HepG2 (cell line): ENCODE results near the gene SLC39A1. TPM values are rescaled to one million over a fixed set of nuclear protein-coding genes. Genes with fewer than 3 reads are reported as not detected.

Experiments used
- ARHGAP35 ChIP-seq: sonication (generic); formaldehyde crosslinking; IDR thresholded peaks from 2 replicates; pipeline ENCODE4 v1.9.0; 2022; ENCODE audit warnings: mild to moderate bottlenecking, inconsistent platforms, moderate library complexity, missing genetic modification reagents, borderline replicate concordance
- CBX5 ChIP-seq: sonication (generic); formaldehyde crosslinking; IDR thresholded peaks from 2 replicates; pipeline ENCODE4 v1.4.0; 2020; ENCODE audit warnings: missing genetic modification reagents, borderline replicate concordance
- FOXO1 ChIP-seq: sonication (generic); formaldehyde crosslinking; IDR thresholded peaks from 2 replicates; pipeline ENCODE4 v1.4.0; 2020; ENCODE audit warnings: missing genetic modification reagents
- KLF15 ChIP-seq: sonication (generic); formaldehyde crosslinking; IDR thresholded peaks from 2 replicates; pipeline ENCODE4 v1.8.1; 2023; ENCODE audit warnings: borderline replicate concordance, mild to moderate bottlenecking, inconsistent platforms, missing genetic modification reagents, mixed read lengths
- MAFG ChIP-seq: sonication (generic); formaldehyde crosslinking; IDR thresholded peaks from 2 replicates; pipeline ENCODE4 v1.5.1; 2020; ENCODE audit warnings: mild to moderate bottlenecking, missing genetic modification reagents
- MLXIP ChIP-seq: sonication (generic); formaldehyde crosslinking; IDR thresholded peaks from 2 replicates; pipeline ENCODE4 v1.9.0; 2021; ENCODE audit warnings: missing genetic modification reagents, borderline replicate concordance
- NCOA2 ChIP-seq: sonication (generic); formaldehyde crosslinking; IDR thresholded peaks from 2 replicates; pipeline ENCODE4 v1.8.0; 2022; ENCODE audit warnings: inconsistent platforms
- NR1H2 ChIP-seq: sonication (generic); formaldehyde crosslinking; IDR thresholded peaks from 2 replicates; pipeline ENCODE4 v1.8.1; 2022; ENCODE audit warnings: low read depth, missing genetic modification reagents, borderline replicate concordance
- NR2C2 ChIP-seq: sonication (generic); formaldehyde crosslinking; IDR thresholded peaks from 2 replicates; pipeline ENCODE4 v1.4.0; 2020; ENCODE audit warnings: missing genetic modification reagents, mild to moderate bottlenecking, moderate library complexity, borderline replicate concordance
- RCOR2 ChIP-seq: IDR thresholded peaks from 2 replicates; pipeline ENCODE4 v1.6.1; 2016; ENCODE audit warnings: missing biosample characterization, missing genetic modification reagents
- SUZ12 ChIP-seq: fragments of 150-350 bp; IDR thresholded peaks from 2 replicates; pipeline ENCODE4 v1.6.1; 2014; ENCODE audit warnings: low read depth, low read length
- ZBTB49 ChIP-seq: sonication (generic); formaldehyde crosslinking; IDR thresholded peaks from 2 replicates; pipeline ENCODE4 v1.4.0; 2020; ENCODE audit warnings: missing genetic modification reagents, borderline replicate concordance
- ZFP91 ChIP-seq: sonication (generic); formaldehyde crosslinking; IDR thresholded peaks from 2 replicates; pipeline ENCODE4 v1.9.0; 2022; ENCODE audit warnings: missing genetic modification reagents, mild to moderate bottlenecking, borderline replicate concordance
- ZMAT3 ChIP-seq: sonication (generic); formaldehyde crosslinking; conservative IDR thresholded peaks from 2 replicates; pipeline ENCODE4 v1.7.0; 2021; ENCODE audit warnings: missing genetic modification reagents
- ZNF280D ChIP-seq: sonication (generic); formaldehyde crosslinking; IDR thresholded peaks from 2 replicates; pipeline ENCODE4 v1.5.1; 2020; ENCODE audit warnings: mild to moderate bottlenecking, missing genetic modification reagents
- ZNF446 ChIP-seq: sonication (generic); formaldehyde crosslinking; IDR thresholded peaks from 2 replicates; pipeline ENCODE4 v1.5.0; 2020; ENCODE audit warnings: mild to moderate bottlenecking, missing genetic modification reagents
- ZNF550 ChIP-seq: sonication (generic); formaldehyde crosslinking; IDR thresholded peaks from 2 replicates; pipeline ENCODE4 v1.4.0; 2020; ENCODE audit warnings: mild to moderate bottlenecking, missing genetic modification reagents, borderline replicate concordance
- ZNF772 ChIP-seq: sonication (generic); formaldehyde crosslinking; IDR thresholded peaks from 2 replicates; pipeline ENCODE4 v1.5.0; 2020; ENCODE audit warnings: mild to moderate bottlenecking, missing genetic modification reagents
- polyA plus RNA-seq, 8 experiments: library from polyadenylated mRNA; depleted of rRNA in 3 of 8; stranded (reverse) in 7 of 8; unstranded in 1 of 8; fragments of >200 nt; fragmentation: Illumina TruSeq in 4 of 8; extraction: Trizol in 4 of 8; gene quantifications; 2 replicates each; pipeline versions ENCODE4 v1.2.1 to v1.2.3, GENCODE V29; 2011 to 2016; ENCODE audit warnings: low read depth in 4 of 8, missing spikeins in 1 of 8, mixed read lengths in 1 of 8; ENCODE audit not compliant: insufficient read depth in 1 of 8
- total RNA-seq, 5 experiments: library from RNA; depleted of rRNA; stranded (reverse); fragments of >200 nt; fragmentation: Illumina TruSeq; extraction: Trizol; gene quantifications; 2 replicates each; pipeline ENCODE4 v1.2.3, GENCODE V29; 2016; ENCODE audit warnings: low read depth in 1 of 5

The SLC39A1 gene
- total and polyA plus RNA-seq, 2 of the 13 experiments (the other 11 are each of a cell fraction or from before 2014, with no cell fraction given): 71.2 to 78.4 TPM

- TF ChIP-seq NR2C2 (CRISPR knock-in tag) (peak; percentile 69; the same call in 1 of the 2 replicates), RCOR2 (CRISPR knock-in tag) (no peak), ZNF446 (CRISPR knock-in tag) (no peak), FOXO1 (CRISPR knock-in tag) (no peak; the same call in 1 of the 2 replicates), ZNF280D (CRISPR knock-in tag) (no peak), ZBTB49 (CRISPR knock-in tag) (peak; percentile 49; the same call in 1 of the 2 replicates), ZFP91 (CRISPR knock-in tag) (peak; percentile 59; the same call in 1 of the 2 replicates), NCOA2 (peak; percentile 36; the same call in 1 of the 2 replicates), ARHGAP35 (no peak), KLF15 (no peak), ZNF772 (peak; percentile 27; the same call in 1 of the 2 replicates), CBX5 (CRISPR knock-in tag) (peak; percentile 44; the same call in 1 of the 2 replicates), ZMAT3 (CRISPR knock-in tag) (0 out of 2 replicates have a peak, but pooled peaks have one; percentile 49), SUZ12 (no peak), NR1H2 (no peak), ZNF550 (no peak), MLXIP (CRISPR knock-in tag) (no peak), MAFG (CRISPR knock-in tag) (no peak)
Observed at GRCh38 chr1:153922972-153923925, 40.1 kb downstream of the SLC39A1 start, which contains the start of gene GATAD2B (continued).
